Fibroblast of gingiva (primary cell): ENCODE results near the gene CLCN6.
"Not testable (repeated sequence)": the region's sequence is repeated elsewhere in the genome, so short reads cannot be mapped to it uniquely, and the experiment has no call there.

Experiments
- DNase-seq: peaks from one replicate; pipeline ENCODE4 v3.0.0-alpha.2; 2011; ENCODE audit warnings: low read depth

The CLCN6 gene

DNA sequence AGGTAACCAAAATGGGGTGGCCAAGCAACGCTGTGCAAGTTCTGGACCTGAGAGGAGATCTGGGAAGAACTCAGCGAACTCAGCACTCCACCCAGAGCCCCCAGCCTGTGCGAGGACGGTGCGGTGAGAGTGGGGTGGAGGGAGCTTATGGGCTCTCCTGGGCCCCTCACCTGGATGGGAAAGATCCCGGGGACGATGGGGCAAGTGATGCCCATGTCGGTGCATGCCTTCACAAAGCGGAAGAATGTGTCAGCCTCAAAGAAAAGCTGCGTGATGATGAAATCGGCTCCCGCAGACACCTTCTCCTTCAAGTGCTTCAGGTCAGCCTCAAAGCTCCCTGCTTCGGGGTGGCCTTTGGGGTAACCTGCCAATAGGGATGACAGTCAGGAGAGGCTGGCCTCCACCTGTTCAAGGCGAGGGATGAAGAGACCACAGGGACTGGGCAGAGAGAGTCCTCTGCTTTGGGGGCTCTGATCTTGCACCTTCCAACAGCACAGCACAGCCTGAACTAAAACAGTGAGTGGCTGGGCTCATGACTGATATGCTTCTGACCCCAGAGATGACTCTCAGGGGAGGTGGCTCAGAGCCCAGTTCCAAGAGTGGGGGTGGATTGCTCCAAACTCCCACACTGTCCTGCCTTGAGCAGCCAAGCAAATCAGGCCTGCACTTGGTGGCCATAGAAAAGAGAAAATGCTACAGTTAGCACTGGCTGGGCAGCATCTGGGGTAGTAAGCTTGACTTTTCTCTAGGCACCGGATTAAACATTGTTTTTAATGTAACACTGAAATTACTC is 9.8 kb upstream of the CLCN6 start:
- no peak for DNase-seq

- no peak for DNase-seq
These were observed 8.3 kb upstream of the CLCN6 start for GRCh38 chr1:11797525-11798216.

DNA sequence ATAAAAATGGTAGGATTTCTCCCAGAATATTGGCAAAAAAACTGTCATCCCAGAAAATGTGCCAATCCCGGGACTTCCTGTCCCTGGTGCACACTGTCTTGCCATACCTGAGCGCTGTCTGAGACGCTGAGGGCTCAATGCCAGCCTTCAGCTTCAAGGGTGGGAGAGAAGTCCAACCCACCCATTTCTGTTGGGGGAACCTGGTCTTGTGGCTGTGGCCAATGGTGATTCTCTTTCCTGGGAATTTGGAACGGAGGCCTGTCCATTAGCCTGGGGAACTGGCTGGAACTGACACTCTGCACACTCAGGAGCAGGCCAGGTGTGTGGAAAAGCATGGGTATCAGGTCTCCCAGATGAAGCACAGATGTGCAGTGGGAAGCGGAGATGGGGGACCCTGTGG is 6.9 kb upstream of the CLCN6 start:
- DNase-seq: no peak

DNA sequence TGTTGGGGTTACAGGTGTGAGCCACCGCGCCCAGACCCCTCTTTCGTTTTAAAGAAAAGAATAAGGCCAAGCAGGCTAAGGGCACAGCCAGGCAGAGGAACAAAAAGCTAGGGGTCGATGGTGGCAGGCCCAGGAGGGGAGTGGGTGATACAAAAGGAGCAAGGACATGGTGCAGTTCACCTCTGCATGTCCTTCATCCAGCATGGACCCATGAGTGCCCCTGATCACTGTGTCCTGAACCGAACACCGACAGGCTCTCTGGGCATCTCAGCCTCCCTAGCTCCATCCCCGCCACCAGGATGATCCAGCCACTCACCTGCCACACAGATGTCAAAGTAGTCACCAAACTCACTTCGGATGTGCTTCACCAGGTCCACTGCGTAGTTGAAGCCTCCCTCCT is 6.1 kb upstream of the CLCN6 start:
- DNase-seq: no peak

- DNase-seq: no peak
These were observed 5.6 kb upstream of the CLCN6 start for GRCh38 chr1:11800391-11800755.

GRCh38 chr1:11800756-11801433 is 5.1 kb upstream of the CLCN6 start:
- no peak for DNase-seq

DNA sequence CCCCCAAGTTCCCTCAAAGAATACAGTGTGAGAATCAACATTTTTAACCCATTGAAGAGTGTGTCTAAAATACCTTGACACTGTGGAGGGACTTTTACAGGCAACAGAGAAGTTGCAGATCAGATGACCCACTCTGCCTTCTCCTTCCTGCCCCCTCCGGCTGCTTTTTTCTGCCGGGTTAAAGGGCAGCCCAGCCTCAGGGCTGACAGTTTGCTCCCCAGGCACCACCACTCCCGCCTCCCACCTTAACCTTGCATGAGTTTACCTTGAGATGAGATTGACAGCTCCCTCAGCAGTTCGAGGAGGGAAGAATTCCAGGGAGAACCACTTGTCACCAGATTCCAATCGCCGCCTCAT is 3.4 kb upstream of the CLCN6 start:
- DNase-seq: no peak

GRCh38 chr1:11802973-11803885 is 2.8 kb upstream of the CLCN6 start:
- DNase-seq: peak; percentile 98

DNA sequence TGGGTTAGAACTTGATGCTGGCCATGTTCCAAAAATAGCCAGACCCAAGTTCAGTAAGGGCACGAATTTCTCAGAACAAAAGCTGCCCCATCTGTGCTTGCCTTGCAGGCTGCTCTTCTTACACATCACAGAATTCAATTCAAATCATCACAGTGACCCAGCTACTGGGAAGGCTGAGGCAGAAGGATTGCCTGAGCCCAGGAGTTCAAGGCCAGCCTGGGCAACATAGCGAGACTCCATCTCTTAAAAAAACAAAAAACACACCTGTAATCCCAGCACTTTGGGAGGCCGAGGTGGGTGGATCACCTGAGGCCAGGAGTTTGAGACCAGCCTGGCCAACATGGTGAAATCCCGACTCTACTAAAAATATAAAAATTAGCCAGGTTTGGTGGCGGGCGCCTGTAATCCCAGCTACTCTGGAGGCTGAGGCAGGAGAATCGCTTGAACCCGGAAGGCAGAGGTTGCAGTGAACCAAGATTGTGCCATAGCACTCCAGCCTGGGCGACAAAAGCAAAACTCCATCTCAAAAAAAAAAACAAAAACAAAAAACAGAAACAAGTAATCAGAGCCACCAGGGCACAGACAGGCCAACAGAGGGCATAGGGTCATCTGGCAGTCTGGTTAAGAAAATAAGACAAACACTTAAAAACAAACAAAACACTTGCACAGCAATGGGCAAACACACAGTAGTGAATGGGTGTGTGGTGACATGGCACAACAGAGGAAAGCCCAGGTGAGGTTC is 1.9 kb upstream of the CLCN6 start:
- DNase-seq: not testable (repeated sequence)

- peak; percentile 18 for DNase-seq
These were observed 1.1 kb upstream of the CLCN6 start for GRCh38 chr1:11804666-11805421.

DNA sequence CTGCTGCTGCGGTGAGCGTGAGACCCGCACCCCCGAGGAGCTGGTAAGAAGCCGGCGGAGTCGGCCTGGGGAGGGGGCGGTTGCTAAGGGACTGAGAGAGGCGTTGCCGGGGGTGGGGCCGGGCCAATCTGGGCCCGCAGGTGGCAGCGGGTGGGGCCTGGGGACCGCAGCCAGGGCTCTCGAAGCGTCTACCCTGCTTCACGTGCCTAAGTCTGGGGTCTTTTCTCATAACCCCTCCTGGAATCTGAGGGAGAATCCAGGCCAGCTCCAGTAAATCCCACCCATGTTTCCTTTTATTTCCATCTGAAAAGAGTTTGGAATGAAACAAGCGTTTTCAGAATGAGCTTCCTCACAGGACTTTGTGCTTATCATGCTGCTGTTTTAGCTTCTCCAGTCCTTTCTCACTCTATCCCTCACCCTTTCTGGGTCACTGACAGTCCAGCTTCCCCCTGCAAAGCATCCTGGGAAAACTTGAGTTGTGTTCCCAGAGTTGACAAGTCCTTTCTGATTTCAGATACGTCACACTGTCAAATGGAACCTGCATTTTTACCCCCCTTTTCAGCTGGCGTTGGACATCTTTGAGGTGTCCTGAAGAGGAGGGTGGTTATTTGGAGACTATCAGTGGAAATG is 431 bp downstream of the CLCN6 start:
- DNase-seq: peak; percentile 19

- DNase-seq: no peak
These were observed 1.1 kb downstream of the CLCN6 start for GRCh38 chr1:11807133-11807532.

- DNase-seq: no peak
These were observed 7.0 kb downstream of the CLCN6 start for GRCh38 chr1:11813021-11813420.

DNA sequence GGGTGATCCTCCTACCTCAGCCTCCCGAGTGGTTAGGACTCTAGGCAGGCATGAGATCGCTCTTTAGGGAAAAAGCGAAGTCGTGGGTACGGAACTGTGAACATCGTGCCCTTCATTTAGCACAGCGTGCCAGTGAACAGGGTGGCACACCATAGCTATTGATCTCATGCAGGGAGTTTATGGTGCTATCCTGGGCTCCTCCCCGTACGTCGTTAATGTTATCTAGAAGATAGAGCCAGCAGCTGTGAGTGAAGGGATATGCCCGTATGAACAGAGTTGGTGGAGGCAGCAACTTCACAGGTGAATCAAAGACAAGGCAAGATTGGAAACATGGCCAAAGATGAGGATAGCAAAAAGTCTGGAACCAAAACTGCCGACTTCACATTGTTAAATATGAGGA is 11.2 kb downstream of the CLCN6 start:
- no peak for DNase-seq

DNA sequence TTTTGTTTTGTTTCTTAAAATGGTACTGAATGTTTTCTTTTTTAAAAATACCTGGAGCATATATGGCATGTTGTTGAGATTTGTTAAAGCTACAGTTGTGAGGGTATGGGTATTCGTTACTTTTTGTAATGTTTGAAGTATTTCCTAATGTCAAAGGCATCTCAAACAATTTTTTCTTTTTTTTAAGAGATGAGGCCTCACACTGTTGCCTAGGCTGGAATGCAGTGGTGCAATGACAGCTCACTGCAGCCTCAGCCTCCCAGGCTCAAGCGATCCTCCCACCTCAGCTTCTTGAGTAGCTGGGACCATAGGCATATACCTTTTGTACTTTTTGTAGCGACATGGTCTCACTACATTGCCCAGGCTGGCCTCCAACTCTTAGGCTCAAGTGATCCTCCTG is 16.1 kb downstream of the CLCN6 start:
- DNase-seq: peak; percentile 15

GRCh38 chr1:11823366-11824137 is 17.6 kb downstream of the CLCN6 start:
- DNase-seq: no peak

- DNase-seq: no peak
These were observed 19.1 kb downstream of the CLCN6 start for GRCh38 chr1:11825131-11825530.

- no peak for DNase-seq
These were observed 21.0 kb downstream of the CLCN6 start for GRCh38 chr1:11826946-11827345.

- no peak for DNase-seq
These were observed 22.5 kb downstream of the CLCN6 start for GRCh38 chr1:11828511-11828910.
